GM19043 (cell line): ENCODE measurements around the gene UTP11.

Experiments used
- ATAC-seq: cut with Tn5 transposase; IDR thresholded peaks from one replicate; pipeline ENCODE4 v1.9.1; 2021; ENCODE audit warnings: low read depth; ENCODE audit not compliant: unreplicated experiment

UTP11 gene

DNA sequence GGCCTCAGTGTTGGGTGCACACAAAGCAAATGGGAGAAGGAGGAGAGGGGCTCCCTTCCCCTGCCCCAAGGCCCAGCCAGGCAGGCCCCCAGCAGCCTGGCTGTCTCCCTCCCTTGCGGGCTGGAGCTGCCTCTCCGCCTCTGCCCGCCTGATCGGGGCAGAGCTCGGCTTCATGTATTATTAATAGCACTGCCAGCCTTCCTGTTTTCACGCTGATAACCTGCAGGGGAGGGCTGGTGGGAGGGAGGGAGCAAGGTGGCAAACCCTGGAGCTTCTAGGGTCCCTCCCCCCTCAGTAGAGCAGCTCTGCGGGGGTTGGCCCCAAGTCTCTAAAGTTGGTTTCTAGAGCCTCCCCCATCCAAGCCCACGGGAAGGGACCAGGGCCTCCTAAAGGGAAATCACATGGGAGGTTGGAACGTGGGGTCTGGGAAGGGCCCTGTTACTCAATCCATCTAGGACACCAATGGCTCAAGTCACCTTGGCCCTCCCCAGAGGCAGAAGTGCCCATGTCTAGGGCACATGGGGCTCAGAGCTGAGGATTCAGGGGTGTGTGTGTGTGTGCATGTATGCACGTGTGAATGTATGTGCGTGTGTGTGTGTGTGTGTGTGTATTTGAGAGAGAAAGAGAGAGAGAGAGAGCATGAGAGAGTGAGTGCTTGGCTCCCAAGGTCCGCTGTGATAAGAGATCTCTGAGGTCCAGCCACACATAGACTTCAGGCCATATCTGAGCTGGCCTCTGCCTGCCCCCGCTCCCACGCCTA, 55.9 kb downstream of the UTP11 start:
- ATAC-seq, result no peak

DNA sequence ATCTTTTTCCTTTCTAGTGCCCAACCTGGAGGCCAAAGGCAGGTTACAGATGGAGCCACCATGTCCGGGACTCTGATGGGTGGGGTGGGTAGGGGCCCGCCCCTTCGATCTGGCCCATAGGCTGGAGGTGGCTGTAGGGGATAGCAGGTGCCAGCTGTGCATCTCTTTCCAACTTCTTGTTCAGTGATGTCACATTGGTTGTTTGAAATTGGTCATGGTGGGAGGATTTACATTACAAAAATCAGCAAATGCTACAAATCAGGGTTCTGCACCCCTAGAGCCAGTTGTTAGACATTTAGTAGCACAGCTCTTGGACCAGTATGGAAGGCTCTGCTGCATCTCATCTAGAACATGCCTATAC, 56.4 kb downstream of the UTP11 start:
- no peak for ATAC-seq

DNA sequence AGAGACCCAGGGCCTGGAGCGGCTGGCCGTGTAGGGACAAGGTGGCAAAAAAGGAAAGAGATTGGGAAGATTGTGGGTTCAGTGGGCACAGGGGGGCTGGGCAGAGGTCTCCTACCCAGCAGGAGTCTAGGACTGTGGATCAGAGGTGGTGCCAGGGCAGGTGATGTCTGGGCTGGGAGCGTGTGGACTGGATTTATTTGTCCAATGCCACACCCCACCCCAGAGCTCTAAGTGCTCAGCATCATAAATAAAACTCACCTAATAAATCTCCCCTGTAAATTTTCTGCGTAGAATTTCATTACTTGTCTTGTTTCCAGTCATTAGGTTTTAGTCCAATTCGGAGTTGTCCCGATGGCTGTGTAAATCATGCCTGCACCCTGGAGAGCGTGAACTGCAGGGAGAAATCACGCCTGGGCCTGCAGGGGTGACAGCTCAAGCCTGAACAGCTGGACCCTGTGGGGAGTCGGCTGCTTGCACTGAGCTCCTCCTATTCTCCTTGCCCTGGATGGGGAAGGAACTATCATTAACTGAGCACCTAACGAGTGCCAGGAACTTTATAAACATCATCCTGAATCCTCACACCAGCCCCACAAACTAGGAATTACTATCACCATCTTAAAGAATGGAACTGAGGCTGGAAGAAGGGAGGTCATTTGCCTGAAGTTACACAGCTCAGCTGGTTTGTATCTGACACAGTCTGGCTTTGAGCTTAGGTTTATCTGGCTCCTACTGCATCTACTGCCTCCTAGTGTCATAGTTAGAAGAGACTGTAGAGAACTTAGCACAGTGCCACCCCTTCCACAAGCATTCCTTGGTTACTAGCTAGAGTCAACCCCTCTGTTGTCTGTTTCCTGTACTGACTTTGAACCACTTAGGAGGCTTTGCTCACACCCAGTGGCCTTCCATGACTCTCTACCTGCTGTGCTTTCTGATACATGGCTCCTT, 59.0 kb downstream of the UTP11 start:
- ATAC-seq, result no peak

DNA sequence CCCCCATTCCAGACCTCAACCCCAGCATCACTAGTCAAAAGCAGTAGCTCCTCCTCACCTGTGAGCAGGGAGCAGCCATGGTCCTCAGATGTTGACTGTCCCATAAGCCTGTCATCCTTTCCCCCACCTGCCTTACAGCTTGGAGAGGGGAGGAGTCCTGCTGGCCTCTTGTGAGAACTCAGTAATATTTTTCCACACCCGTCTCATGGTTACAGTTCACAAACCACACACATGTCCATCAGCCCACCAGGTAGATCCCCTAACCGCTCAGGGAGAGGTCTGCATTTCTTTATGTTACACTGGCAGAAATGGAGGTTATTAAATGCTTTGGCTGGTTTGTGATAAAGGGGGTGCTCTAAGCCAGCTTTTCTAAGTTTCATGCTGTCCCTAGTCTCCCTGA, 60.3 kb downstream of the UTP11 start:
- no peak for ATAC-seq

DNA sequence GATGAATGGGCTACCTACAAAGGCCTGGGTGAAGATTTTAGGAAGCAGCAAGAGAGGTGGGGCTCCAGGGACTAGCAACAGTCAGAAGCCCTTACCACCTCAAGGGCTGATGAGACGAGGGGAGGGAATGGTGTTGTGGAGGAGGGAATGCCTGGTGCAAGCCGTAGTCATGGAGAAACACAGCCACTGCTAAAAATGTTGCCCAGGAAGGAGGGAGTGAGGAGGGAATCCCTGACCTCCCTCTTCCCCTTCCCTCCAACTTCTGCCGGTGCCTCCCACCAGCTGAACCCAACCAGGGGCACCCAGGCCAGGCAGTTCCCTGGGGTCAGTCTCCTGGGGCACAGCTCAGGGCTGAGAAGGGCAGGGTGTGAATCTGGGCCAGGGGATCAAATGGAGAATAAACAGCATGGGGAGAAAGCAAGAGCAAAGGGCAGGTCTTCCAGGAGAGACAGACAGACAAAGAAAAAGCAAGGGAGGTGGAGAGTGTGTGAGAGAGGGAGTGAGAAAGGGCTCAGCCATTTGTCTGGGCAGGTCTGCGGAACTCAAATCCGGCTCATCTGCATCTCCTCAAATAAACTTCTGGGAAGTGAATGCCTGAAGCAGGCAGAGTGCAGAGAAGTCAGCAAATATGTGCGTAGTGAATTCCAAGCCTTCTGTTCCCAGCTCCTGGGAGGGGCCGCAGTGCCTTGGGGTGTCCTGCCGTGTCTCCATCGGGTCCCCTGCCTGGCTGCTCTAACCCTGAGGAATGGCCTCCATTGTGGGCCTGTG, 61.2 kb downstream of the UTP11 start:
- no peak for ATAC-seq

DNA sequence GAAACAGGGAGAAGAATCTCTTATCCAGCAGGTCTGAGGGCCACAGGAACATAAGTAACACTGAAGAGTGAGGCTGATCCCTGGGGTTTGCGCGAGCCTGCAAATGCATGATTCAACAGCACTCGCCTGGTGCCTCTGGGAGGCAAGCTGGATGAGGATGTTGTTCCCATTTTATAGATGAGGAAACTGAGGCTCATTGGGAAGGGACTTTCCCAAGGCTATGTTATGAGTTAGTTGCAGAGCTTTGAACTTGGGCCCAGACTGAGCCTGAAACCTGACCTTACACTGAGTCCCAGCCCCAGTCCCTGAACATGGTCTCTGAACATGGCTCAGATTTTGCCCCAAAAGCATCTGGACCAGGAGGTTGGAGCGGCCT, 61.8 kb downstream of the UTP11 start:
- no peak for ATAC-seq
